ENCODE measurements around the gene COG5.

COG5 gene

GRCh38 chr7:107321611-107322010 is 242.1 kb downstream of the COG5 start:
- no peak for DNase-seq

GRCh38 chr7:107319724-107320228 is 243.9 kb downstream of the COG5 start:
- DNase-seq = no peak

- DNase-seq = no peak
Measured at GRCh38 chr7:107318523-107319160, 245.1 kb downstream of the COG5 start.

GRCh38 chr7:107315716-107316220 is 248.0 kb downstream of the COG5 start:
- no peak for DNase-seq

- no peak for DNase-seq
Measured at GRCh38 chr7:107313355-107313754, 250.4 kb downstream of the COG5 start.

GRCh38 chr7:107312418-107312817 is 251.3 kb downstream of the COG5 start:
- no peak for DNase-seq

GRCh38 chr7:107309296-107309695 is 254.4 kb downstream of the COG5 start:
- no peak for DNase-seq

- no peak for DNase-seq
Measured at GRCh38 chr7:107304636-107305035, 259.1 kb downstream of the COG5 start.

GRCh38 chr7:107304063-107304462 is 259.7 kb downstream of the COG5 start:
- no peak for DNase-seq

GRCh38 chr7:107302250-107302847 is 261.4 kb downstream of the COG5 start:
- no peak for DNase-seq

- no peak for DNase-seq
Measured at GRCh38 chr7:107294182-107294581, 269.5 kb downstream of the COG5 start.

- DNase-seq = no peak
Measured at GRCh38 chr7:107292591-107292990, 271.1 kb downstream of the COG5 start.

GRCh38 chr7:107291434-107291833 is 272.3 kb downstream of the COG5 start:
- DNase-seq = no peak

GRCh38 chr7:107286751-107287621 is 276.7 kb downstream of the COG5 start:
- DNase-seq = no peak

GRCh38 chr7:107284911-107285479 is 278.7 kb downstream of the COG5 start:
- DNase-seq = no peak

- DNase-seq = no peak
Measured at GRCh38 chr7:107277331-107277730, 286.4 kb downstream of the COG5 start.

GRCh38 chr7:107276220-107276827 is 287.4 kb downstream of the COG5 start:
- DNase-seq = no peak

- DNase-seq = no peak
Measured at GRCh38 chr7:107274506-107274905, 289.2 kb downstream of the COG5 start.

- DNase-seq = no peak
Measured at GRCh38 chr7:107269790-107270189, 293.9 kb downstream of the COG5 start.

GRCh38 chr7:107268594-107268993 is 295.1 kb downstream of the COG5 start:
- DNase-seq = no peak

GRCh38 chr7:107267138-107267537 is 296.6 kb downstream of the COG5 start:
- no peak for DNase-seq

- DNase-seq = no peak
Measured at GRCh38 chr7:107264723-107265122, 299.0 kb downstream of the COG5 start.

GRCh38 chr7:107262857-107263256 is 300.9 kb downstream of the COG5 start:
- no peak for DNase-seq
